Kidney (tissue), 14 donors: ENCODE data around the gene QDPR. TPM values are rescaled to one million over a fixed set of nuclear protein-coding genes. Genes with fewer than 3 reads are reported as not detected.

Source experiments
- DNase-seq, 5 donors: peaks; one replicate each; pipeline ENCODE4 v3.0.0-alpha.2; 2013 to 2020
- FAIRE-seq: peaks from 2 replicates; lab custom pipeline; 2012; peaks lifted over from hg19 to GRCh38; lab: Jason Lieb, UNC
- H3K27ac ChIP-seq, 2 donors: one replicate each; pipeline ENCODE4 v1.7.0; 2013; ENCODE audit warnings: low read depth in 2 of 2, low read length in 2 of 2, inconsistent platforms in 1 of 2
- H3K27me3 ChIP-seq: one replicate; pipeline ENCODE4 v1.7.1; 2013; ENCODE audit warnings: low read length, inconsistent platforms; ENCODE audit not compliant: control insufficient read depth, insufficient read depth
- H3K36me3 ChIP-seq, 3 donors: one replicate each; pipeline versions ENCODE4 v1.7.0 to v1.7.1; 2013; ENCODE audit warnings: low read length in 3 of 3, control low read depth in 1 of 3, inconsistent platforms in 1 of 3; ENCODE audit not compliant: insufficient read depth in 3 of 3, control insufficient read depth in 2 of 3
- H3K4me1 ChIP-seq, 3 donors: one replicate each; pipeline versions ENCODE4 v1.7.0 to v1.7.1; 2013; ENCODE audit warnings: low read length in 3 of 3, inconsistent platforms in 1 of 3, low read depth in 1 of 3; ENCODE audit not compliant: control insufficient read depth in 2 of 3, insufficient read depth in 2 of 3
- H3K4me3 ChIP-seq, 3 donors: one replicate each; pipeline versions ENCODE4 v1.7.0 to v1.8.1; 2013; ENCODE audit warnings: low read length in 3 of 3, control low read depth in 1 of 3, inconsistent platforms in 1 of 3
- H3K9ac ChIP-seq, 3 donors: one replicate each; pipeline versions ENCODE4 v1.7.0 to v1.7.1; 2013; ENCODE audit warnings: low read length in 3 of 3, control low read depth in 1 of 3, inconsistent platforms in 1 of 3
- H3K9me3 ChIP-seq, 3 donors: one replicate each; pipeline versions ENCODE4 v1.7.0 to v1.7.1; 2013; ENCODE audit warnings: low read length in 3 of 3, control low read depth in 1 of 3, inconsistent platforms in 1 of 3; ENCODE audit not compliant: control insufficient read depth in 2 of 3, insufficient read depth in 1 of 3
- intact Hi-C: fragments of 100-400 bp; cut with DNase I; formaldehyde crosslinking; loops from one replicate; pipeline ENCODE4 v1.11.1; 2022
- polyA plus RNA-seq: library from polyadenylated mRNA; stranded (reverse); fragments of 350-450 nt; fragmentation: Illumina TruSeq; extraction: RNeasy Lipid Tissue Mini Kit (QIAGEN cat#74804); gene quantifications from one replicate; pipeline ENCODE4 v1.2.3, GENCODE V29; 2014; ENCODE audit warnings: low read depth, low replicate concordance; ENCODE audit not compliant: insufficient read depth
- total RNA-seq: library from RNA; stranded (reverse); fragmentation: NEBNext Ultra II Directional; extraction: Animal tissue kit (Norgen Biotek cat#: 25700); gene quantifications from one replicate; pipeline ENCODE4 v1.2.1, GENCODE V29; 2021
- TF ChIP-seq, protein P1 (sequence below): IDR thresholded peaks from 3 replicates; pipeline ENCODE4 v1.5.1; 2012; ENCODE audit warnings: mild to moderate bottlenecking, moderate library complexity, borderline replicate concordance; ENCODE audit not compliant: insufficient read depth; ENCODE audit errors: extremely low read depth
- donor health status: control.
- donor health status: control.
- donor health status: control.
- donor health status: control.
- donor health status: control.
- donor health status: DM: yes; HTN: yes; CAD: no.
- donor health status: Normal renal cell carcinoma (clear cell type).

The QDPR gene
- total and polyA plus RNA-seq, 2 donors from 2014 or later = 33.5 to 208 TPM

DNA sequence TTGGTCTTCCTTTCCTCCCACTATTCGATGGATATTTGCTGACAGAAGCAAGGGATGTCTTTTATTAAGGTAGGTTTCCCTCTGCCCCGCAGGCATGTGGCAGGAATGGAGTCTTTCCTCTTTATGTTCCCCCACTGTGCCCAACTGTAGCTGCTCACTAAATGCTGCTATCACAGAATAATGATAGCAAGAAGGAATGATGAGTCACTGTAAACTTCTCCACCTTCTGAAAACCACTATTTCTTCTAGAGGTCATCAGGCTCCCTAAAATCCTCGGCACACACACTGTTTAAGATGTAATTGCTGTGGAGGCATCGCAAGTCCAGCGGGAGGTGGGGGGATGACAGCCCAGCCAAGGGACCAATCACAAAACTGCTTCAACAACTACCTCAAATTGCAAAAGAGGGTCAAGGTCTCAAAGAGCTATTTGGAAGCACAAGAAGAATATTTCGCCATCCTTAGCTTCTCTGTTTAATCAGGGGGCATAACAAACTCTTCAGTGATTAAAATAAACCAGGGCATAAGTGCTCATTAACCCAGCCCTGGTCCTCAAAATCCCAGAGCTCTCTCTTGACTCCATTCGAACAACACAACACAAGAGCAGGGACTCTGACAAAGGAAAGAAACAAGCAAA is 13.9 kb downstream of the QDPR start:
- no peak overlapping the region for H3K4me3 ChIP-seq
- FAIRE-seq (no peak), DNase-seq (no peak)
- intact Hi-C loops = no loop called here
- H3K27me3 ChIP-seq = no peaks in the 10 kb centered on the region
- H3K27ac ChIP-seq = no peak overlapping the region
- TF ChIP-seq, protein P1, sequence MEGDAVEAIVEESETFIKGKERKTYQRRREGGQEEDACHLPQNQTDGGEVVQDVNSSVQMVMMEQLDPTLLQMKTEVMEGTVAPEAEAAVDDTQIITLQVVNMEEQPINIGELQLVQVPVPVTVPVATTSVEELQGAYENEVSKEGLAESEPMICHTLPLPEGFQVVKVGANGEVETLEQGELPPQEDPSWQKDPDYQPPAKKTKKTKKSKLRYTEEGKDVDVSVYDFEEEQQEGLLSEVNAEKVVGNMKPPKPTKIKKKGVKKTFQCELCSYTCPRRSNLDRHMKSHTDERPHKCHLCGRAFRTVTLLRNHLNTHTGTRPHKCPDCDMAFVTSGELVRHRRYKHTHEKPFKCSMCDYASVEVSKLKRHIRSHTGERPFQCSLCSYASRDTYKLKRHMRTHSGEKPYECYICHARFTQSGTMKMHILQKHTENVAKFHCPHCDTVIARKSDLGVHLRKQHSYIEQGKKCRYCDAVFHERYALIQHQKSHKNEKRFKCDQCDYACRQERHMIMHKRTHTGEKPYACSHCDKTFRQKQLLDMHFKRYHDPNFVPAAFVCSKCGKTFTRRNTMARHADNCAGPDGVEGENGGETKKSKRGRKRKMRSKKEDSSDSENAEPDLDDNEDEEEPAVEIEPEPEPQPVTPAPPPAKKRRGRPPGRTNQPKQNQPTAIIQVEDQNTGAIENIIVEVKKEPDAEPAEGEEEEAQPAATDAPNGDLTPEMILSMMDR = no peak
- peaks cover 0 to 6% (median 4%) of the 10 kb centered on the region in 3 donors for H3K4me1 ChIP-seq
- H3K9me3 ChIP-seq = no peaks in the 10 kb centered on the region
- no peak overlapping the region for H3K9ac ChIP-seq
- H3K36me3 ChIP-seq = peaks cover 4 to 34% (median 24%) of the 10 kb centered on the region in 3 donors

DNA sequence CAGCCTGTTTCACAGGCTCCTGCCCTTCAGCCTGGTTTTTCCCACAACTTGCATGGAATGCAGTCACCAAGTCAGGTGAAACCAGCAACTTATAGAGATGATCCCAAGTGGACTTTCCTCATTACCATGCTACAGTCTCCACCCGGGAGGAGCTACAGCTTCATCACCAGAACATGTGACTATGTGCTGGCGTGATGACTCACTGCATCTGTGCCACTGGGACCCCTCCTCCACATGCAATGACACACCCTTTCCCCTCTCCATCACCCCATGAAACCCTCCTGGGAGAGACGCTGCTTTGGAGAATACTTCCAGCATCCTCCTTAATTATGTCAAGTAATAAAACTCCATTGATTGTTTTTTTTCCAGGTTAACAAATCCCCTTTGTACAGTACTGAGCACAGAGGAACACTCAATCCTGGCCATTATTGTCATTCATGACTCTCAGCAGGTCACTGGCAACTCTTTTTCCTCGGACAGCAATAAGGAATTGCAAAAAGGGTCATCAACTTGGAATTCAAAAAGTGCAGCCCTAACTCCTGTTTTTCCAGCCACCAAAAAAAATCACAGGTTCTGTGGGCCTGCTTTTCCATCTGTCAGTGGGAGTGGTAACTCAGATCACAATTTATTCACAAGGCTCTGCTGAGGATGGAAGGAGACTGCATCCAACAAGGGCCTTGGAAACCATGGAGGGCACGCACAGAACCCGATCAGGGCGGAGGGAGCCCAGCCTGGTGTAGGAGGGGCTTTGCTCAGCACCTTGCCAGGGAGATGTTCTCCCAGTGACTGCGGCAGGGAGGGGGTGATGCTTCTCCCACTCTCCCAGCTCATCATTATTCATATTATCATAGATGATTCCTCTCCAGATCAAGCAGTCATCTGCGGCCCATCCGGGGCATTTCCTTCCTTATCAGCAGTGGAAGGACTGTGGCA is 17.4 kb downstream of the QDPR start:
- H3K36me3 ChIP-seq = peaks cover 0 to 31% (median 20%) of the 10 kb centered on the region in 3 donors
- FAIRE-seq = no peak
- H3K9ac ChIP-seq = no peak overlapping the region
- DNase-seq = no peak
- intact Hi-C loops = no loop called here
- H3K4me3 ChIP-seq = no peak overlapping the region
- no peak overlapping the region for H3K27ac ChIP-seq
- no peaks in the 10 kb centered on the region for H3K9me3 ChIP-seq
- no peaks in the 10 kb centered on the region for H3K27me3 ChIP-seq
- peaks cover 0 to 12% (median 6%) of the 10 kb centered on the region in 3 donors for H3K4me1 ChIP-seq
- TF ChIP-seq, protein P1 = no peak

DNA sequence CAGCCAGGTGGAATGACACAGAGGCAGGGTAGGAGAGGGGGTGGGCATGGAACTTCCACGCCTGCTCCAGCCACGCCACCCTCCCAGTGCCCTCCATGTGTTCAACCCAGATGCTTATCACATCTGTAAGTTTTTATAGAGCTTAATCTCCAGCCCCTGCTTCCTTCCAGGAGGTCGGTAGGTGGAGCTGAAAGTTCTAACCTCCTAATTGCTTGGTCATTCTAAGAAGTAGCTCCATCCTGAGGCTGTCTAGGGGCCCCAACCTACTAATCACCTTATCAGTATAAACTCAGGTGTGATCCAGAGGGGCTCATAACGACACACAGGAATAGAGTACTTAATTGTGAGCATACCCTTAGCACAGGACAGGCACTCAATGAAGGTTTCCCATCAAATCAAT is 18.3 kb downstream of the QDPR start:
- Histone ChIP-seq H3K4me3 (no peak overlapping the region), H3K36me3 (peaks cover 0 to 33% (median 22%) of the 10 kb centered on the region in 3 donors), H3K27ac (peak overlapping the region in 1 of 2 donors; percentile 10), H3K9ac (no peak overlapping the region), H3K4me1 (peaks cover 0 to 12% (median 6%) of the 10 kb centered on the region in 3 donors), H3K9me3 (no peaks in the 10 kb centered on the region), H3K27me3 (no peaks in the 10 kb centered on the region)
- TF ChIP-seq, protein P1 = no peak
- no peak for FAIRE-seq
- DNase-seq = no peak
- intact Hi-C loops = no loop called here
